Peyer's patch (tissue), 4 donors: ENCODE results near the gene SPDYE1. TPM values are rescaled to one million over a fixed set of nuclear protein-coding genes. Genes with fewer than 3 reads are reported as not detected.

ENCODE experiments used
- DNase-seq, 3 donors: peaks; one replicate each; pipeline ENCODE4 v3.0.0-alpha.2; 2017 to 2019
- H3K27ac ChIP-seq, 4 donors: fragments of 200-600 bp; sonication (generic); one replicate each; pipeline ENCODE4 v1.5.1; 2016 to 2019
- H3K27me3 ChIP-seq, 2 donors: fragments of 200-600 bp; sonication (generic); one replicate each; pipeline ENCODE4 v1.5.1; 2019
- H3K36me3 ChIP-seq, 3 donors: fragments of 200-600 bp; sonication (generic); one replicate each; pipeline ENCODE4 v1.5.1; 2016 to 2019
- H3K4me1 ChIP-seq, 4 donors: fragments of 200-600 bp; sonication (generic); one replicate each; pipeline ENCODE4 v1.5.1; 2016 to 2019
- H3K4me3 ChIP-seq, 4 donors: fragments of 200-600 bp; sonication (generic); 1 replicate in 3 of 4; 2 replicates in 1 of 4; pipeline ENCODE4 v1.5.1; 2016 to 2019; ENCODE audit warnings: mild to moderate bottlenecking in 1 of 4
- H3K9me3 ChIP-seq, 4 donors: fragments of 200-600 bp; sonication (generic); one replicate each; pipeline ENCODE4 v1.5.1; 2016 to 2019; ENCODE audit warnings: mild to moderate bottlenecking in 1 of 4
- POLR2A ChIP-seq, 2 donors: fragments of 450-650 bp; IDR thresholded peaks; one replicate each; pipeline ENCODE4 v1.5.1; 2017; ENCODE audit warnings: antibody characterized with exemption in 2 of 2, mild to moderate bottlenecking in 2 of 2, moderate library complexity in 2 of 2
- total RNA-seq, 4 donors: library from RNA; depleted of rRNA; stranded (reverse); fragments of >200 nt; gene quantifications; one replicate each; pipeline ENCODE4 v1.1.0, GENCODE V29; 2016
- TF ChIP-seq, protein P1 (sequence below), 6 experiments: fragments of 450-650 bp in 4 of 6; fragments of 200-600 bp in 2 of 6; sonication (generic) in 1 of 6; IDR thresholded peaks; one replicate each; pipeline ENCODE4 v1.5.1; 2017 to 2019; ENCODE audit warnings: antibody characterized with exemption in 6 of 6, mild to moderate bottlenecking in 3 of 6, moderate library complexity in 1 of 6

SPDYE1 gene
- total RNA-seq, 4 donors from 2014 or later = not detected

DNA sequence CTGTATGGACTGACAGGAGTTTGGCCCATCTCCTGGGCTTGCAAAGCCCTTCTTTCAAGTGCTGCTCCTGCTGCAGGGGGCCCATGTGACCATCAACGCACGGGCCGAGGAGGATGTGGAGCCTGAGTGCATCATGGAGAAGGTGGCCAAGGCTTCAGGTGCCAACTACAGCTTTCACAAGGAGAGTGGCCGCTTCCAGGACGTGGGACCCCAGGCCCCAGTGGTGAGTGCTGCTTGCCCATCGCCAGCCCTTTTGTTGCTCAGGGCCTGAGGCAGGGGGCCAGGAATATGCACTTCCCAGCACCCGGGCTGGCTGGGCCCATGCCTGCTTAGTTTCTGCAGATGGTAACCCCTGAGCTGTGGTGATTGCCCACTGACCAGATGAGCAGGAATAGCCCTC is 59.0 kb downstream of the SPDYE1 start:
- Histone ChIP-seq H3K4me1 (peaks cover 0 to 21% (median 0%) of the 10 kb centered on the region in 4 donors), H3K27ac (peak overlapping the region in 1 of 4 donors; percentile 79), H3K4me3 (no peak overlapping the region), H3K9me3 (no peaks in the 10 kb centered on the region), H3K27me3 (no peaks in the 10 kb centered on the region), H3K36me3 (peaks cover 0 to 96% (median 0%) of the 10 kb centered on the region in 3 donors)
- peak in 2 of 3 donors; percentile 9 to 39 for DNase-seq
- no peak for TF ChIP-seq POLR2A (IDR thresholded peaks at IDR 0.05)
- TF ChIP-seq, protein P1, sequence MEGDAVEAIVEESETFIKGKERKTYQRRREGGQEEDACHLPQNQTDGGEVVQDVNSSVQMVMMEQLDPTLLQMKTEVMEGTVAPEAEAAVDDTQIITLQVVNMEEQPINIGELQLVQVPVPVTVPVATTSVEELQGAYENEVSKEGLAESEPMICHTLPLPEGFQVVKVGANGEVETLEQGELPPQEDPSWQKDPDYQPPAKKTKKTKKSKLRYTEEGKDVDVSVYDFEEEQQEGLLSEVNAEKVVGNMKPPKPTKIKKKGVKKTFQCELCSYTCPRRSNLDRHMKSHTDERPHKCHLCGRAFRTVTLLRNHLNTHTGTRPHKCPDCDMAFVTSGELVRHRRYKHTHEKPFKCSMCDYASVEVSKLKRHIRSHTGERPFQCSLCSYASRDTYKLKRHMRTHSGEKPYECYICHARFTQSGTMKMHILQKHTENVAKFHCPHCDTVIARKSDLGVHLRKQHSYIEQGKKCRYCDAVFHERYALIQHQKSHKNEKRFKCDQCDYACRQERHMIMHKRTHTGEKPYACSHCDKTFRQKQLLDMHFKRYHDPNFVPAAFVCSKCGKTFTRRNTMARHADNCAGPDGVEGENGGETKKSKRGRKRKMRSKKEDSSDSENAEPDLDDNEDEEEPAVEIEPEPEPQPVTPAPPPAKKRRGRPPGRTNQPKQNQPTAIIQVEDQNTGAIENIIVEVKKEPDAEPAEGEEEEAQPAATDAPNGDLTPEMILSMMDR (IDR thresholded peaks at IDR 0.05) = no peak

DNA sequence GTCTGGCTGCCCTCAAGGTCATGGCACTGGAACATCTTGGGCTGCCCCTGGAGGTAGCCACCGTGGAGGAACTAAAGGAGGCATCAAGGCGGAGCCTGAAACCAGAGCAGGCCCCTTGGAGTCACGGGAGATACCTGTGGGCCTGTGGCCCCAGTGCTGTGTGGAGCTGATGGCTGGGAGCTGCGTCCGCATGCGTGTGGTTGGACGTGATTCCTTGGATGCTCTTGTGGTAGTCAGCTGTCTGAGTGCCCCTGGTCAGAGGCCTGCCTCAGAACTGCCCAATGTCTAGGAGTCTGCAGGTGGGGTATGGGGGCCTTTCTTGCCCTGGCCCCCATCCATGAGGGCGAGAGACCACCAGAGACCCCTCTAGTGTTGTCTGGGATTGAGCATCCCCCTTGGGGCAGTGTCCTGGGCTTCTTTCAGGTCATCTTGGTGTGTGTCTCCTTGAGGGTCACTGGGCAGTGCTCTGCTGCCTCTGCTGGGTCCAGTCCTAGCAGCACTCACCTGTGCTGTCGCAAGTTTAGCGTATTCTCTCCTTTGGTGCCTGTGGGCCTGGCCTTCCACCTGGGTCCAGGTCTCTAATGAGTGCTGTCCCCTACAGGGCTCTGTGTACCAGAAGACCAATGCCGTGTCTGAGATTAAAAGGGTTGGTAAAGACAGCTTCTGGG is 59.6 kb downstream of the SPDYE1 start:
- DNase-seq = peak in 2 of 3 donors; percentile 12 to 42
- Histone ChIP-seq H3K27me3 (no peaks in the 10 kb centered on the region), H3K9me3 (no peaks in the 10 kb centered on the region), H3K4me1 (peaks cover 0 to 21% (median 0%) of the 10 kb centered on the region in 4 donors), H3K4me3 (no peak overlapping the region), H3K27ac (peak overlapping the region in 1 of 4 donors; percentile 79), H3K36me3 (peaks cover 0 to 96% (median 0%) of the 10 kb centered on the region in 3 donors)
- TF ChIP-seq POLR2A (IDR thresholded peaks at IDR 0.05) = no peak

DNA sequence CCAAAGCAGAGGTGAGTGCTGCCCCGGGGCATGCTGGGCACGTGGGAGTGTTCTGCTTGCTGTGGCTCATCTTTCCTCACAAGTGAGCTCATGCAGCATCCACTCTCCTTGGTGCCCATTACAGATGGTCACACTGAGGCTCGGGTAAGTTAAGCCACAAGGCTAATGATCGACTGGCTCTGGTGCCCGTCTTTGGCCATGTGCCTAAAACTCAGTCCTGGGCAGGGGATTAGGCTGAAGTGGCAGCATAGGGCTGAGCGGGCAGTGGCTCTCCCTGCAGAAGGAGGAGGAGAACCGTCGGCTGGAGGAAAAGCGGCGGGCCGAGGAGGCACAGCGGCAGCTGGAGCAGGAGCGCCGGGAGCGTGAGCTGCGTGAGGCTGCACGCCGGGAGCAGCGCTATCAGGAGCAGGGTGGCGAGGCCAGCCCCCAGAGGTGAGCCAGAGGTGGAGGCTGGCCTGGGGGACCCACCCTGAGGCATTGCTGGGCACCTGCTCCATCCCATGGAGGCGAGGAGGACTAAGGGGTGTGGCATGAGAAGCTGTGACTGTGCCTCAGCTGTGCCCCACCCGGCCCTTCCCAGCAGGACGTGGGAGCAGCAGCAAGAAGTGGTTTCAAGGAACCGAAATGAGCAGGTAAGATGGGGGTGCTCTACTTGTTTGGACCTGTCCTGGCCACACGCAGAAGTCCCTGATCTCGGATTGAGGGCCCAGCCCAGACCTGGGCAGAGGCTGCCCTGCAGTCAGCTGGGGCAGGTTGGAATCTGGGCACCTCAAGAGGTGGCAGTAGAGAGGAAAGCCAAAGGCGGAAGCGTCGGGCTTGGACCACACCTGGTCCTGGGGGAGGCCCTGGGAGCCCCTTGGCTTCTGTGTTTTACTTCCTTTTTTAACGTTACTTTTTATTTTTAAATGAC is 60.4 kb downstream of the SPDYE1 start:
- Histone ChIP-seq H3K36me3 (peaks cover 0 to 89% (median 0%) of the 10 kb centered on the region in 3 donors), H3K4me1 (peaks cover 0 to 21% (median 0%) of the 10 kb centered on the region in 4 donors), H3K27ac (peak overlapping the region in 1 of 4 donors; percentile 79), H3K4me3 (no peak overlapping the region), H3K9me3 (no peaks in the 10 kb centered on the region), H3K27me3 (no peaks in the 10 kb centered on the region)
- TF ChIP-seq, protein P1 (IDR thresholded peaks at IDR 0.05) = peak in 1 of 6 experiments; percentile 19
- no peak for TF ChIP-seq POLR2A (IDR thresholded peaks at IDR 0.05)
- peak in 2 of 3 donors; percentile 72 to 74 for DNase-seq

DNA sequence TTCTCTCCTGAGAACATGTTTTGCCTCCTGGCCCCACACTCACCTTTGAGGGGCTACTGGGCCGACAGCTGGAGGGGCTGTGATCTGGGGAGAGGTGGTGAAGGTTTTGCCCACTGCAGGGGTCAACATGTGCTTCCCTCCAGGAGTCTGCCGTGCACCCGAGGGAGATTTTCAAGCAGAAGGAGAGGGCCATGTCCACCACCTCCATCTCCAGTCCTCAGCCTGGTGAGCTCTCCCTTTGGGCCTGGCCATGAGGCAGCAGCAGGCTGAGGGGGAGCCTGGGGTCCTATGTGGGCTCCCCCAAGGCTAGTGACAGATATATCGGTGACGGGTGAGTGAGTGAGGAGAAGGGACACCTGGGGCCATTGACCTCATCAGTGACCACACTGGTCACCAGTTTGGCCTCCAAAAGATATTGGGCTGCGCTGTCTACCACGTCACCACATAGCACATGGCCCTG is 61.1 kb downstream of the SPDYE1 start:
- peaks cover 0 to 83% (median 0%) of the 10 kb centered on the region in 3 donors for H3K36me3 ChIP-seq
- DNase-seq = no peak
- H3K27ac ChIP-seq = peak overlapping the region in 2 of 4 donors; percentile 61 to 79
- no peaks in the 10 kb centered on the region for H3K27me3 ChIP-seq
- TF ChIP-seq, protein P1 (IDR thresholded peaks at IDR 0.05) = no peak
- TF ChIP-seq POLR2A (IDR thresholded peaks at IDR 0.05) = no peak
- no peak overlapping the region for H3K4me3 ChIP-seq
- H3K4me1 ChIP-seq = peaks cover 0 to 21% (median 1%) of the 10 kb centered on the region in 4 donors
- no peaks in the 10 kb centered on the region for H3K9me3 ChIP-seq

DNA sequence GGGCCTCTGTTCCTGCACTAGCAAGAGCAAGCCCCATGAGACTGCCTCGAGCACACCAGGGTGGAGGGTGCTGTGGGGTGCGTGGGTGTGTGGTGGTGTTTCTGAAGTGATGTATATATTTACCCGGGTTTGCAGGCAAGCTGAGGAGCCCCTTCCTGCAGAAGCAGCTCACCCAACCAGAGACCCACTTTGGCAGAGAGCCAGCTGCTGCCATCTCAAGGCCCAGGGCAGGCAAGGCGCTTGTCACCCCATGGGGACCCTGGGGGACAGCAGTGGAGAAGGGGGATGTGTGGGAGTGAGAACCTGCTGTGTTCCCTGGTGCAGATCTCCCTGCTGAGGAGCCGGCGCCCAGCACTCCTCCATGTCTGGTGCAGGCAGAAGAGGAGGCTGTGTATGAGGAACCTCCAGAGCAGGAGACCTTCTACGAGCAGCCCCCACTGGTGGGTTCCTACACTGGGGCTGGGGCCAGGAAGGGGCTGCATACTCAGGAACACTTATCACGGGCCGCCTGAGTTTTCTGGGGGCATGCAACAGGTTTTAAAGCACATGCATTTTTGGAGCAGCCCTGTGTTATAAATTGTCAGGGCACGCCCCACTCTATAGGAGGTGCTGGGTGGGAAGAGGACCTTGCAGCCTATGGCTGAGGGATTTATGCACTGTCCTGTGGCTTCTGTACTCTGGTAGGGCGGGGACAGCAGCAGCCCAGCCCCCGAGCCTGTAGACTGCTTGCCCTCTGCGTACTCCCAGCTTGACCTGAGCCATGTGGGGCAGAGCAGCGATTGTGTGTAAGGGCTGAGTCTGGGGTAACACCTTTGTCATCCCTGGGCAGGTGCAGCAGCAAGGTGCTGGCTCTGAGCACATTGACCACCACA is 61.8 kb downstream of the SPDYE1 start:
- Histone ChIP-seq H3K27me3 (no peaks in the 10 kb centered on the region), H3K4me1 (peaks cover 0 to 21% (median 4%) of the 10 kb centered on the region in 4 donors), H3K9me3 (no peaks in the 10 kb centered on the region), H3K36me3 (peaks cover 0 to 76% (median 0%) of the 10 kb centered on the region in 3 donors), H3K4me3 (no peak overlapping the region), H3K27ac (peak overlapping the region in 1 of 4 donors; percentile 79)
- TF ChIP-seq, protein P1 (IDR thresholded peaks at IDR 0.05) = no peak
- no peak for TF ChIP-seq POLR2A (IDR thresholded peaks at IDR 0.05)
- DNase-seq = peak; percentile 41 to 86 (median 81)

Other genes starting within 250 kb of the SPDYE1 start
- 10 to 100 TPM in 3 of 4 donors, 1 to 10 TPM in 1; 2.8 to 38.8 (median 11.5) TPM for gene BLVRA, start 239.2 kb upstream of the SPDYE1 start, total RNA-seq
- gene MRPS24, start 128.4 kb upstream of the SPDYE1 start, total RNA-seq = 100 to 1,000 TPM in 1 of 4 donors, 10 to 100 TPM in 3; 66.9 to 121 (median 74.2) TPM
- gene URGCP, start 91.3 kb upstream of the SPDYE1 start, total RNA-seq = 10 to 100 TPM; 43.7 to 91.0 (median 80.3) TPM
- gene UBE2D4, start 71.5 kb upstream of the SPDYE1 start, total RNA-seq = 10 to 100 TPM; 13.0 to 15.3 (median 14.5) TPM
- gene DBNL, start 46.8 kb downstream of the SPDYE1 start, total RNA-seq = 100 to 1,000 TPM; 100 to 303 (median 111) TPM
- 1 to 10 TPM in 2 of 4 donors, not detected in 2; 1.2 to 4.1 TPM for gene PGAM2, start 67.7 kb downstream of the SPDYE1 start, total RNA-seq
- gene POLM, start 84.6 kb downstream of the SPDYE1 start, total RNA-seq = 100 to 1,000 TPM in 2 of 4 donors, 10 to 100 TPM in 2; 49.5 to 150 (median 90.8) TPM
- 100 to 1,000 TPM in 1 of 4 donors, 10 to 100 TPM in 3; 20.1 to 127 (median 58.0) TPM for gene AEBP1, start 106.4 kb downstream of the SPDYE1 start, total RNA-seq
- 10 to 100 TPM in 3 of 4 donors, 1 to 10 TPM in 1; 7.4 to 80.9 (median 28.4) TPM for gene POLD2, start 125.7 kb downstream of the SPDYE1 start, total RNA-seq
- not detected for gene MYL7, start 143.4 kb downstream of the SPDYE1 start, total RNA-seq
- gene GCK, start 191.5 kb downstream of the SPDYE1 start, total RNA-seq = not detected
- gene YKT6, start 203.1 kb downstream of the SPDYE1 start, total RNA-seq = 10 to 100 TPM; 55.2 to 76.5 (median 67.0) TPM